GM19099 (cell line): ENCODE results near the gene HERC2.

Experiments
- POLR2A ChIP-seq: IDR thresholded peaks from 3 replicates; pipeline ENCODE4 v1.6.1; 2011; ENCODE audit warnings: low read depth; ENCODE audit not compliant: insufficient read length; ENCODE audit errors: extremely low read depth

HERC2 gene

DNA sequence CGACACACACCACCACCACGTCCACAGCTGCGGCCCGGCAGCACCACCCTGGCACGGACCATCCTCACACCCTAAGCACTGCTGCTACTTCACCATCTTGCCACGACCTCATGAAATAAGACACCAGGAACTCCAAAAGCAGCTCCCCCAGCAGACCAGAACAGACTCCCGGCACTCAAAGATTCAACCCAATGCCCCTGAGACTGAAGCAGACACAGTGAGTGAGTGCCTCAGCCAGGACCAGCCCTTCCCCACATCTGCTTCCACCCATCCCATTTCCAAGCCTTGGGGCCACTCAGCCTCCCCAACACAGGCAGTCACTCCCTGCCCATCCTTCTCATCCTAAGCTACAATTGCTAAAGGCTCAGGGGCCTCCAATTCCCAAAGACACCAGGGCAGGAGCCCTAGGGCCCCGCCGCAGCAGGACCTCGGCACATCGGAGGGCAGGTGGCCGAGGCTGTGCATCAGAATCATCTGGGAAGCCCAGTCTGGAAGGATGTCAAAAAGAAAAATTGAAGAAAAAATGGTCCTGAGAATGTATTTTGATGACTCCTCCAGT lies 204.5 kb downstream of the HERC2 start:
- no peak for TF ChIP-seq POLR2A

DNA sequence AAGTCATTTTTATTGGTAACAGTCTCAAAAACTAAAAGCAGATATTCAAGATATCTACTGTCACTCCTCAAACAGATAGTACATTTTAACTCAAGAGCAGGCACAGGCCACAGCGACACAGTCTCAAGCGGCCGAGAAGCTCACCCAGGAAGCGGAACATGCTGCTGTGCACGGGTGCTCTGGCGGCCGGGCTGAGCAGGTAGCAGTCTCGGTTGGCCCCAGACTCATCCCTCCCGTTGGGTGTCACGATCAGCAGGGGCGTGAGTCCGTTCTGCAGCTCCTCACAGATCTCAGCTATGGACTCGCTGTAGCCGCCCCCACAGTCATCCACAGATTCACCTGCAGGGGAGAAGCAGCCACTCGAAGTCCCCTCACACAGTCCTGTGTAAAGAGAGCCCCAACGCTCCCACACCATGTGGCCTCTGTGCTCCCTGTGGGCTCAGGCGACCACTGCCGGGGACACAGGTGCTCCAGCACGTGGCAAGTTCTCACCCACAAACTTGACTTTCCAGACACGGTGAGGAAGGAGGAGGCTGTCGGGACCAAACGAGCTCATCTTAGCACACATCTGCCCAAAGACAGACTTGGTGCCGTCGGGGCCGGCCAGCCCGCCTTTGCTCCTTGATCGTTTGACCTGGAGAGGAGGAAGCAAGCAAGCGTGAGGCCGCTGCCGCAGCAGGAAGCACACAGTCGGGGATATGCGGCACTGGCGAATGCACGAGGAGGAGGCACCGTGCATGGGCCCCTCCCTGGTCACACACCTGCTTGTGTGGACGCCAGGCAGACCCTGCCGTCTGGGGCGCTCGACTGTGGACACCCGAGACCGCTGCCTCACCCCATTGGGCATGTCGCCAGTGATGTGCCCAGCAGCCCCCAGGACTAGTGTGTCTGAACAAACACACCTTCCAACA lies 205.2 kb downstream of the HERC2 start:
- no peak for TF ChIP-seq POLR2A

DNA sequence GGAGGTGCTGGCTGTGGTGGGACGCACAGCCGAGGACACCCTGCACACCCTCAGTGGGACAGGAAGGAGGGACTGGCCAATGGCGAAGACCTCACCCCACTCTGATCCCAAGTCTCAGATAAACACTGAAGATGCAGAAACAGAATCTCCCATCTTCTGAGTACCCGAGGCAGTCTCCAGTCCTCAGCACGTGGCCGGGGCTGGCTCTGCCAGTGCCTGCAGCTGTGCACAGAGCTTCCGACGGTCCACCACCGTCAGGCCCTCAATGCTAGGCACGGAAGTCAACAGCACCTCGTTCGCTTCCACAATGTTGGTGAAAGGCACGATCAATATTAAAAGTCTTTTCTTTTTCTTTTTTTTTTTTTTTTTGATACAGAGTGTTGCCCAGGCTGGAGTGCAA lies 206.1 kb downstream of the HERC2 start:
- no peak for TF ChIP-seq POLR2A

DNA sequence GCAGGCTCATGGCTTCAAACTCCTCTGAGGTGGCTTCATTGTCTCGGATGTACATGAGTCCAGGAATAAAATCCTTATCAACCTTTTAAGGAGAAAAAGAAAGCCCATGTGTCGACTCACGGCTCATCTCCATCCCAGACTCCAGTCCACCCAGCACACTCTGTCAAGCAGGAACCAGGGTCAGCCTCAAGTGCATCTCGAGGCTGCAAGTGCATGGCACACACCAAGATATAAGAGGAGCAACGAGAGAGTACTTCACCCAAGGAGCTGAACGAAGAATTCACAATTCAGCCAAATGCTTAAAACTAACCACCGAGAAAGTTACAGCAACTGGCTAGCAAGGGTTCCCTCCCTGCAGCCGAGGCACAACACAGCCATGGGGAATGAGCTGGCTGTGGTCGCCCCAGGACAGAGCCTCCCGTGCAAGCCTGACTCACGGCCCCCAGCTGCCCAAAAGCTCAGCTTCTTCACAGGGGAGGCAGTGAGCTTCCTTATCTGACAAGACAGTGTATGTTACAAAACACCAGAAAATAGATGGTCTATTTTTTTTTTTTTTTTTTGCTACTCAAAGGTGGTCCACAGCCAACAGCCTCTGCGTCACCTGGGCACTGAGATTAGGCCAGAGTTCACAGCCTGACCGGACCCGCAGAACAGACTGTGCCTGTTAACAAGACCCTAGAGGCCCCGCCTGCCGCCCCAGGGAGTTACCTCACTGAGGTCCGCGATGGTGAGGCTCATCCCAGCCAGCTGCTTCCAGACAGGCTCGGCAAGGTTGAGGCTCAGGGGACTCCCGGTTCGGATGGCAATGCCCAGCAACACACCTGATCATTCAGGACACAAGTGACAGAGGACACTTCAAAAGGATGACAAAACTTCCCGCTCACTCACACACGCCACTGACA lies 207.0 kb downstream of the HERC2 start:
- TF ChIP-seq POLR2A = no peak

DNA sequence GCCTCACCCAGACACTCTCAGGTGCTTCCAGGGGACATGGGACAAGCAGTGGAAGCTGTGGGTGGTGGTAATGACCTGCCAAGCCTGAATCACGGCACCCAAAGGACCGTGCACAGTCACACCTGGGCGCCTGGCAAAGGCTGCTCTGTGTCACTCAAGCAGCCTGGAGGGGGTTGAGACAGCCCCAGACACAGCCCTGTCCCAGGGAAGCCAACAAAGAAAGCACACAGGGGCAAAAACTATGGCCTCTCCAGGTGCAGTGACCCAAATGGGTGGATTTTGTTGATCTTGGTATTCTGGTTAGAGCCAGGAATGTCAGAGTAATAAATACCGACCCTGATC lies 207.9 kb downstream of the HERC2 start:
- no peak for TF ChIP-seq POLR2A

DNA sequence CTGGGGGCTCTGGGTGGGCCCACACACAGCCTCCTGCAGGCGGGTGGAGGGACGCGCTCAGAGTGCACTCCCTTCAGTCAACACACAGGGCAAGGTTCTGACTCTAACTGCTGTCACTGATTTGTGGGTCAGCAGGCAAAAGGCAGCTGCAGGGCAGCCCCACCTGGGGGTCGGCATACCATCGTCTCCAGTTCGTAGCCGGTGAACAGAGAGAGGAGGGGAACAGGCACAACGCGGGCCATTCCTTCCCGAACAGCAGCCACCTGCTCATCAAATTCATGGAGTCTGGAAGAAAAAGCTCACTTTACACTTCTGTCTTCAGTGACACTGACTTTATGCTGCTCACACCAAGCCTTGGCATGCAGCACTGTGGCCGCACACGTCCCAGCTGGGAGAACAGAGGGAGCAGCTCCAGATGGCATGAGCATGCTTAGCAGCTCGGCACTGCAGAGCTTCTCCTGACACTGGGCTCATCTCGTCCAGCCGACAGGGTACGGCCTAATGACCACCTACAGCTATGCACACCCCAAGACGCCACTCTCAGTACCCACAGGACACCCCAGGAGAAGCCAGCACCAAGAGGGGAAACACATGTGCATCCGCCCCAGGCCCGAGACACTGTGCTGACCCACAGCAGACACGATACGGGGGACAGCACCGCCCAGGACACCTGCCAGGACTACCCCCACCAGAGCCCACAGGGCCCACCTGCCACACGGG lies 208.4 kb downstream of the HERC2 start:
- no peak for TF ChIP-seq POLR2A

DNA sequence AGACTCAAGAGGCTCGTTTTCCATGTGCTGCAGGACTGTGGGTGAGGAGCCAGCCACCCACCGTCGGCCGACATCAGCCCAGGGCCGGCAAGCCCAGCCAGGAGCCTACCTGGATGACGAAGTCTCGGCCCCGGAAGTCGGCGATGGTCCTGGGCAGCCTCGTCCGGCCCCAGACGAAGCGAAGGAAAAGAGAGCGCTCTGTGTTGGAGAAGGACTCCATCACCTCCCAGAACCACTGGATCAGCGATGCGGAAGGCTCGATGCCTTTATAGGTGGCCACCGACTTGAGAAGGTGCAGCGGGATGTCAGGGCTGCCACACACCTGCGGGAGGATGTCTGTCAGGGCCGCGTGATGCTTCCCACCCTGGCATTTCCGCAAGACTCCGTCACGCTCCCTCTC lies 209.0 kb downstream of the HERC2 start:
- TF ChIP-seq POLR2A = no peak

DNA sequence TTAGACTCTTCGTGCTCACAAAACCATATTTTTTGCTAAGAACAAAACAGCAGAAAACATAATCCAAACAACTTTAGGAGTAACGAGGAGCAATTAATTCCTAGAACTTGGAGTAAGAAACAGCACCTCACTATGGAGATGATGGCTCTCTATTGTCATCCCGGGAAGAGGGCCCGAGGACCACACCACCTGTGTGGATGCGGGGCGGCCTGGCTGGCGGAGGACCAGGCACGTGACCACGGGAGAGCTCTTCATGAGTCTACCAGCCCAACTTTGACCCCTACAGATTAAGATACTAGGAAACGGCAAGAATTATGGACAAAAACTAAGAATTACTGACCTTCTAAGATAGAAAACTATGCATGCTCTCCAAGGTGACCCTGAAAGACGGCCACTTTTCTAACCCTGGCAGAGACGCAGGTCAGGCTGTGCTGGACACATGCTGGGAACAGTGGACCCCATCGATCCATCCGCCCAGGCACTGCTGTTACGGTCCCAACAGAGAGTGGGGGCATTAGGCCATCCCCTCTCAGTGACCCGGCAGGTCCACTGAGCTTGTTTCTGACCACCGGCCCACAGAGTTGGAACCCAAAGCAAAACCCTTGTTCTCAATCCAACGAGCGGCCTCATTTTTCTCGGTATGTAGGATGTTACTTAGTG lies 209.7 kb downstream of the HERC2 start:
- no peak for TF ChIP-seq POLR2A

DNA sequence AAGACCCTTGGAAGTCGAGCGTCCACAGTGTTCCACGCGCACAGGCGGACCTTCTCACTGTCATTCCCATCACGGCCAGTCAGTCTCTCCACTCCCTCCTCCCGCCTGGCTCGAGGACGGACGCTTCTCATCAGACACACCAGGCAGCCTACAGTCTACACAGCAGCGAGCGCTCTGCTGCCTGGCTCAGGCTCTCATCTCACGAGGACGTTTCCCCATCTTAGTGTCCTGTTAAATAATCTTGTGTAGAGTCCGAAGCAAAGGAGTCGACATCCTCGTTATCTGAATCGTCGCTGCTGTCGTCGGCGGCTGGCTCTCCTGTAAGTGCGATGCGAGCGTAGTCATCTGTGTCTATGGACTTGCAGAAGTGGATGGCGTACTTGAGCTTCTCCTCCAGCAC lies 210.4 kb downstream of the HERC2 start:
- TF ChIP-seq POLR2A = no peak

DNA sequence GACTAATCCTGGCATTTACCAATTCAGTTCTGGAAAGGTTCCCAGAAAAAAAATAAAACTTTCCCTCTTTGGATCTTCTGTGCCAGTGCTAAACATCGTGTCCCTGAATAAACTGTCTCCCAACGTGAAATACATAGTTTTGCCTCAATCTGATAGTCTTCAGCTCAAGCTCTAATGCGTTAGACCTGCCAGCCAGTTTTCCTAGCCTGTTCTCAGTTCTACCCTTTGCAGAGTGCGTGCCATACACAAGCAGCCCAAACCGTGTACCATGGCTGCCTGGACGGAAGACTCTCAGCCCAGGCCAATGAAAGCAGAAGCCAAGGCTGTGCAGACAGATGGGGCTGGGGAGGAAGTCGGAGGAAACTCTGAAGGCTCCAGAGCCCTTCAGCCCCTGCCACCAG lies 211.5 kb downstream of the HERC2 start:
- TF ChIP-seq POLR2A = no peak

DNA sequence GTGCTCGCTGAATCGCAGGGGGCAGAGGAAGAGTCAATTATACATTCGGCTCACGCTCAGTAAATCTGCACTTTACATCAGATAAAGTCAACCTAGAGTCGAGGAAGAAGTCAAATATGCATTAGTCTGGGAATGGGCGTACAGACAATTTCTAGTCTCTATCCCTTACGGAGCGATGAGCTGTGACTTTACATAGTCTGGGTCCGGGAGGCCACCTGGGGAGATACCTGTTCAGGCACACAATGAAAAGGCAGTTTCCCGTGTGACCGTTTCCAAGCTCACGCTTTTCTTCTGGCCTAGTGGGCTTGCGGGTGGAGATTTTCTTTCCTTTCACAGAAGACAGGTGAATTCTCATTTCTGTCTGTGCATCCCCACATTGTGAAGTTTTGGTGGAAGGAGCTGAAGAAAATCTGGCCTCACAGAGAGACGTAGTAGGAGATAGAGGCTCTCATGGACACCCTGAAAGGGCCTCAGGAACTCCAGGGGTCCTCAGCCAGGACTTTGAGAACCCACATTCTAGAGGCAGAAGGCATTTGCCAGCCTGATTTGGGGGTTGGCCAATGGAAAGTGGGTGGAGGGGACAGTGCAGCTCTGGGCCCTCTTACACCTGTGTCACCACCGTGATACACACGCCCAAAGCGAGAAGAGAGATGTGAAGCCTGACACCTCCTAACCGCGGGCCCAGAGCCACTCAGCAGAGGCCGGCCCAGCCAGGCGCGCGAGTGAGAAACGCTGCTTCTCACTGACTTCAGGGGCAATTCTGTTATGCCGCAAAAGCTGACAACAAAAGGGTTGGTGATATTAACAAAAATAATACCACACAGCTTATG lies 212.1 kb downstream of the HERC2 start:
- no peak for TF ChIP-seq POLR2A

DNA sequence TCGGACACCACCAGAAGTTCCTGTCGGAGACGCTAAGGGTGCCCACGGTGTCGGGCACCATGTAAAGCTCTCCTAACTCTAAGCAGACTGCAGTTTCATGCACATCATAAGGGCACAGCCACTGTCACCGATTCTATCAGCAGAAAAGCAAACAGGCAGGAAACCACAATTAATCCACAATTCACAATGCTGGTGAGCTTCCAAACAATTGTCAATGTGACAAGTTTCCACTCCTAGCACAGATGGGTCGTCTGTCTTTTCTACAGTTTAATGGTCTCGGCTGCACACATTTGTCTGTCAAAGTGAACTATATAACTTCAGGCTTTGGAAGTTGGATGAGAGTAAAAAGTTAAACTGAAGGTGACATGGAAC lies 214.1 kb downstream of the HERC2 start:
- TF ChIP-seq POLR2A = no peak

DNA sequence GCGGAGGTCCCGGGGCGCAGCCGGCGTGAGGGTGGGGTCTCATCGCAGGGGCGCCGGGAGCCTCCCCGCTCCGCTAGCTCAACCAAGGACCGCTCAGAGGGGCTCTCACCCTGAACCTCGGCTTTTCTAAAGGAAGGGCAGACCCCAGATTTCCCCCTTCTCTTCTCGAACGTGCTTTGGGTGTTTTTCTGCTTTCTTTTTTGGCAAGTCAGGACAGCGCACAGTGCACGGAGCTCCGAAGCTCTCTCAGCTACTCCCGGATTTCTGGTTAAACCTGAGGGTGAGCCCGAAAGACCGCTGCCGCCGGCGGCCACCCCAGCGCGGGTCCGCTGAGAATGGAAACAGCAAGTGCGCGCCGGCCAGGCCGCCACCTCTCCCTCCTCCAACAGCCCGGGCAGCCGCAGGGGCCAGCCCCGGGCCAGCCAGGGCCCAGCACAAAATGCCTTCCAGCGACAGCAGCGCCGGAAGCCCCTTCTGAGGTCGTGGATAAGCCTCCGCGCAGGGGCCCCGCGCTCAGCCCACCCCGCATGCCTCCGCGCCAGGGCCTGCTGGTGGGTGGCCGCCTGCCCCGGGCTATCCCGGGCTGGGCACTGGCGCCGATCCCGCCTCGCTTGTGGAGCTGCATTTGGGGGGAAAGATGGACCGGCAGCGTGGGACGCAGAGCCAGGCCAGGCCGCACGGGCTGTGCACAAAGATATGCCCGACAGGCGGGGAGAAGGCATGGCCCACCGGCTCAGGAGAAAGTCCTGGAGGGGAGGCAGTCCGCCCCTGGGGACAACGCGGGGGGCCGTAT lies 214.7 kb downstream of the HERC2 start:
- TF ChIP-seq POLR2A = no peak
